Cardiac muscle cell (in vitro differentiated cells and primary cell): Measurements from ENCODE around the gene CFAP20DC. TPM values are rescaled to one million over a fixed set of nuclear protein-coding genes. Genes with fewer than 3 reads are reported as not detected.

Experiments
- DNase-seq, 2 donors: peaks; one replicate each; pipeline versions ENCODE4 v3.0.0 to v3.0.0-alpha.2; 2010 to 2017; ENCODE audit warnings: low read depth in 1 of 2, low spot score in 1 of 2
- H3K27ac ChIP-seq: fragments of 200-600 bp; sonication (generic); 2 replicates; pipeline ENCODE4 v1.5.1; 2016
- H3K27me3 ChIP-seq: fragments of 200-600 bp; sonication (generic); 2 replicates; pipeline ENCODE4 v1.6.0; 2016; ENCODE audit warnings: control low read depth
- H3K36me3 ChIP-seq: fragments of 200-600 bp; sonication (generic); 2 replicates; pipeline ENCODE4 v1.5.1; 2016; ENCODE audit warnings: control low read depth
- H3K4me1 ChIP-seq: fragments of 200-600 bp; sonication (generic); 2 replicates; pipeline ENCODE4 v1.8.1; 2017; ENCODE audit warnings: low read depth, mild to moderate bottlenecking, mixed run types
- H3K4me3 ChIP-seq: fragments of 200-600 bp; sonication (generic); 2 replicates; pipeline ENCODE4 v1.5.1; 2016; ENCODE audit warnings: mild to moderate bottlenecking
- H3K9me3 ChIP-seq: fragments of 200-600 bp; sonication (generic); 2 replicates; pipeline ENCODE4 v1.5.1; 2017; ENCODE audit warnings: low read depth, mild to moderate bottlenecking, control low read depth
- CTCF ChIP-seq: IDR thresholded peaks from 2 replicates; pipeline ENCODE4 v1.5.1; 2012; ENCODE audit warnings: low read depth, mild to moderate bottlenecking, low read length
- polyA plus RNA-seq: library from polyadenylated mRNA; unstranded; fragments of >200 nt; fragmentation: Nextera tagmentation; extraction: Ambion mirVana; gene quantifications from 2 replicates; pipeline ENCODE4 v1.2.1, GENCODE V29; 2016
- total RNA-seq: library from RNA; depleted of rRNA; stranded (reverse); fragments of >200 nt; gene quantifications from 2 replicates; pipeline ENCODE4 v1.2.3, GENCODE V29; 2016

Gene CFAP20DC
- total and polyA plus RNA-seq, 2 experiments from 2014 or later, result 0.53 to 1.3 TPM

DNA sequence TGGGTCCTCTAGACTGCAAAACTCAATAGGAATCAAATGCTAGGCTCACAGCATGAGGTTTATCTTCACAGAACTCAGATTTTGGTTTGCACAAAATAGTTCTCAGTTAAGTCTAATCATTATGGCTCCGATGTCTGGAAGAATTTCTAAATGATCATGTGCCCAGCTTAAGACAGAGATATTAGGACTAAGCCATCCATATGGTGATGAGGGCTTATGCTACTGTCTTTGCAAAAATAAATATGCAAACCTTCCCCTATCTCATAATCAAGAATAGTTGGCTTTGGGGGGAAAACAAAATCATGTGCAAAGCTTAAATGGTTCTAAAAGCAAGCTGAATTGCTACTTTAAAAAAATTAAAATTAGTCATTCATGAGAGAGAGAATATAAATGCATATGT, 96.5 kb downstream of the CFAP20DC start:
- Histone ChIP-seq H3K4me1 (no peaks in the 10 kb centered on the region), H3K9me3 (no peaks in the 10 kb centered on the region), H3K27ac (no peak overlapping the region), H3K36me3 (no peaks in the 10 kb centered on the region), H3K4me3 (no peak overlapping the region), H3K27me3 (no peaks in the 10 kb centered on the region)
- DNase-seq, result no peak
- TF ChIP-seq CTCF, result no peak

GRCh38 chr3:58952128-58952917, 97.5 kb downstream of the CFAP20DC start:
- no peaks in the 10 kb centered on the region for H3K36me3 ChIP-seq
- no peak overlapping the region for H3K4me3 ChIP-seq
- H3K9me3 ChIP-seq, result no peaks in the 10 kb centered on the region
- H3K27me3 ChIP-seq, result no peaks in the 10 kb centered on the region
- no peaks in the 10 kb centered on the region for H3K4me1 ChIP-seq
- DNase-seq, result no peak
- no peak for TF ChIP-seq CTCF
- H3K27ac ChIP-seq, result no peak overlapping the region

DNA sequence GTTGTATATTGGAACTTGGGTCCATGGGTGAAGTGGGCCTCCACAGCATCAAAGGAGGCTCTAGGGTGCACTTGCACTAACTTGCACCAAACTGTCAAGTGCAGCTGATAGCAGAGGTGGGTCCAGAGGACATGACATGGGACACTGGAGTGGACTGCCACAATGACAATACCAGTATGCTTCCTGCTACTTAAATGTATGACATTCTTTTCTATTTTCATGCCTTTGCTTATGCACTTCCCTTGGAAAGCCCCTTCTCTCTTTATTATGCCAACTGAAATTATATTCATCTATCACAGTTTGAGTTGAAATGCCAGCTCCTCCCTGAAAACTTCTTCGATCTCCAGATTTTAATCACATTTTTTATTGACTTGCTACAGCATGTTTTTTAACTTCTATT, 101.8 kb downstream of the CFAP20DC start:
- H3K36me3 ChIP-seq, result no peaks in the 10 kb centered on the region
- no peak for DNase-seq
- TF ChIP-seq CTCF, result no peak

DNA sequence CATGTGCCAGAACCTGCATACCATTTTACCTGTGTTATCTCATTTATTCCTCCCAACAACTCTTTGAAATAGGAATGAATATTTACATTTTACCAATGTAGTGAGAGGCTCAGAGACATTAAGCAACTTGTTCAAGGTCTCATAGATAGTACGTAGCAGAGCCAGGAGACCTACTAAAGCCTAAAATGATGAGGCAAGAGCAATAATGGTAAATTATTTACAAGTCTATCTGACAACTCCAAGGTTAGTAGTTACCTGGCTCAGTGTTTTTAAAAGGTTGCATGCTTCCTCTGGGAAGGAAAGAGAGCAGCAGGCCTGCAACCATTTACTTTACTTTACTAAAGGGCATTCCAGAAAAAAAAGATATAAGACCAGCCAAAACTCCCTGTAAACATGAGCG, 103.0 kb downstream of the CFAP20DC start:
- H3K27me3 ChIP-seq, result no peaks in the 10 kb centered on the region

More for the DNA sequence above, 101.8 kb downstream of the CFAP20DC start:
- Histone ChIP-seq H3K4me3 (no peak overlapping the region), H3K4me1 (no peaks in the 10 kb centered on the region), H3K27me3 (no peaks in the 10 kb centered on the region), H3K27ac (no peak overlapping the region), H3K9me3 (no peaks in the 10 kb centered on the region)

DNA sequence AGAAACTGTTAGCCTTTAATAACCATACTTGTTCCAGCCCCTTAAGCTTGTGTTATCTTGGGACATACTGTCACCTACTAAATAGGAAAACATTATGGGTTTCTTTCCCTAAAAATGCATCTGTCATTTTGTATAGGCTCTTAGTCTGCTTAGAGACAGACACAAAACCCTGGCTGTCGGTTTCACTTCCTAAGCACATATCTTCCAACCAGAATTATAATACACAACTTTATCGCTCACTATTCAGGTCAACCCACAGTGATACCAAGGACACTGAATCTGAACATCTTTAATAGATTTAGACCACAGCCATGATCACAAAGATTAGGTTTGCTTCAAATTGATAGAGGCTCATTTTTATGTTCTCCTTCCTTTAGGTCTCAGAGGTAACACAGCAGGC, 111.8 kb downstream of the CFAP20DC start:
- H3K9me3 ChIP-seq, result no peaks in the 10 kb centered on the region
- DNase-seq, result no peak
- no peak for TF ChIP-seq CTCF
- H3K4me3 ChIP-seq, result no peak overlapping the region
- no peak overlapping the region for H3K27ac ChIP-seq
- H3K4me1 ChIP-seq, result peaks cover 4% of the 10 kb centered on the region
- H3K36me3 ChIP-seq, result no peaks in the 10 kb centered on the region
- no peaks in the 10 kb centered on the region for H3K27me3 ChIP-seq

More for the DNA sequence above, 103.0 kb downstream of the CFAP20DC start:
- Histone ChIP-seq H3K36me3 (no peaks in the 10 kb centered on the region), H3K4me3 (no peak overlapping the region), H3K27ac (no peak overlapping the region), H3K4me1 (no peaks in the 10 kb centered on the region), H3K9me3 (no peaks in the 10 kb centered on the region)
- no peak for TF ChIP-seq CTCF
- no peak for DNase-seq
